Aorta (tissue), 5 donors: ENCODE data around the gene DIS3L. TPM values are rescaled to one million over a fixed set of nuclear protein-coding genes. Genes with fewer than 3 reads are reported as not detected.

ENCODE experiments used
- ATAC-seq: fragments of 200-7000 bp; cut with Tn5 transposase; one replicate; pipeline ENCODE4 v1.9.1; 2022; ENCODE audit warnings: moderate library complexity; ENCODE audit not compliant: low FRiP score
- DNase-seq, 2 donors: peaks; one replicate each; pipeline ENCODE4 v3.0.0-alpha.2; 2020
- H3K27ac ChIP-seq, 2 donors: one replicate each; pipeline ENCODE4 v1.5.1; 2013; ENCODE audit warnings: low read length in 2 of 2, mild to moderate bottlenecking in 2 of 2, moderate library complexity in 2 of 2, control low read depth in 1 of 2, inconsistent platforms in 1 of 2, low read depth in 1 of 2
- H3K27me3 ChIP-seq, 2 donors: one replicate each; pipeline ENCODE4 v1.6.1; 2013; ENCODE audit warnings: control low read depth in 1 of 2, low read length in 1 of 2, mild to moderate bottlenecking in 1 of 2, moderate library complexity in 1 of 2; ENCODE audit not compliant: insufficient read depth in 2 of 2, control insufficient read depth in 1 of 2
- H3K36me3 ChIP-seq, 2 donors: one replicate each; pipeline ENCODE4 v1.6.1; 2013; ENCODE audit warnings: control low read depth in 1 of 2, low read length in 1 of 2, mild to moderate bottlenecking in 1 of 2; ENCODE audit not compliant: insufficient read depth in 2 of 2, control insufficient read depth in 1 of 2
- H3K4me1 ChIP-seq, 2 donors: one replicate each; pipeline ENCODE4 v1.6.1; 2013; ENCODE audit warnings: low read length in 2 of 2, control low read depth in 1 of 2, mild to moderate bottlenecking in 1 of 2, moderate library complexity in 1 of 2; ENCODE audit not compliant: insufficient read depth in 2 of 2, control insufficient read depth in 1 of 2
- H3K4me3 ChIP-seq, 2 donors: one replicate each; pipeline ENCODE4 v1.5.1; 2013; ENCODE audit warnings: low read length in 2 of 2, control low read depth in 1 of 2, mild to moderate bottlenecking in 1 of 2
- H3K9me3 ChIP-seq: one replicate; pipeline ENCODE4 v1.6.1; 2013; ENCODE audit warnings: mild to moderate bottlenecking, low read length; ENCODE audit not compliant: control insufficient read depth
- WGBS, 2 donors: extraction: QIAGEN DNeasy Blood & Tissue Kit; methylation state at CpG; one replicate each; pipeline ENCODE4 v1.1.7; 2013; 5-methylcytosine and 5-hydroxymethylcytosine counted together
- intact Hi-C, 2 donors: fragments of 100-400 bp; cut with DNase I; formaldehyde crosslinking; loops; one replicate each; pipeline versions ENCODE4 v1.14.2 to v1.15.0; 2022
- polyA plus RNA-seq, 2 donors: library from polyadenylated mRNA; stranded (reverse); fragments of 200-250 nt; gene quantifications; one replicate each; pipeline ENCODE4 v1.2.3, GENCODE V29; 2013
- total RNA-seq, 2 donors: library from RNA; stranded (reverse); fragmentation: NEBNext Ultra II Directional; extraction: Animal tissue kit (Norgen Biotek cat#: 25700); gene quantifications; one replicate each; pipeline ENCODE4 v1.2.1, GENCODE V29; 2021
- donor health status: healthy with polysubstance abuse.
- donor health status: Bipolar disorder and iron deficiency.
- donor health status: DM: no; HTN: no; CAD: no.
- donor health status: DM: no; HTN: no; CAD: no.
- donor health status: DM: yes; HTN: yes; CAD: no.

Gene DIS3L
- total and polyA plus RNA-seq, 4 donors = 10.6 to 36.2 (median 18.1) TPM

DNA sequence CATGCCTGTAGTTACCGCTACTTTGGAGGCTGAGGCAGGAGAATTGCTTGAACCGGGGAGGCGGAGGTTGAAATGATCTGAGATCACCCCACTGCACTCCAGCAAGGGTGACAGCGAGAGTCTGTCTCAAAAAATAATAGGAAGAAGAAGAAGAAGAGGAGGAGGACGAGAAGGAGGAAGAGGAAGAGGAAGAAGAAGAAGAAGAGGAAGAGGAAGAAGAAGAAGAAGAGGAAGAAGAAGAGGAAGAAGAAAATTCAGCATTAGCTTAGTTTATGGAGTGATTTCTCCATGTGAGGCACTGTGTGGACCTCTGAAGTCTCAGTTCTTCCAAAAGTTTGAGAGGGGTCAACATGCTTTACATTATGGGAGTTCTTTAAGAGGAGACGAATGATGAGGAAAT lies 22.4 kb upstream of the DIS3L start:
- Histone ChIP-seq H3K9me3 (no peaks in the 10 kb centered on the region), H3K4me3 (no peak overlapping the region), H3K27me3 (no peaks in the 10 kb centered on the region), H3K4me1 (no peaks in the 10 kb centered on the region), H3K36me3 (no peaks in the 10 kb centered on the region), H3K27ac (no peak overlapping the region)
- no peak for DNase-seq
- intact Hi-C loops = no loop called here
- no peak for ATAC-seq
- WGBS, 2 donors = 75 to 91% methylated on average over 6 of the region's 6 CpGs

DNA sequence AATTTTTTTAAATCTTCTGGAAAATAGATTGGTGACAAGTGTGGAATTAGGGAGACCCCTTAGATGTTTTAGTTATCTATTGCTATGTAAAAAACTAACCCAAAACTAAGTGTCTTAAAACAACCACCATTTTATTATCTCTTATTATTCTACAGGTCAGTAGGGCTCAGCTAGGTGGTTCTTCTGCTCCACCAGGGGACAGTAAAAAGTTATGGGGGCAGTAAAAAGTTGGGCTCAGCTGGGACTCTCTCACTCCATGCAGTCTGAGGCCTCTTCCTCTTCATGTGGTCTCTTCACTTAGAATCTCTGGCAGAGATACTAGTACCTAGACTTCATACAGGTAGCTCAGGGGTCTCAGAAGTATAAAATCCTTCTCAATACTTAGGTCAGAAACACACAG lies 18.0 kb upstream of the DIS3L start:
- intact Hi-C loops = no loop called here
- no peak for ATAC-seq
- no peaks in the 10 kb centered on the region for H3K36me3 ChIP-seq
- H3K9me3 ChIP-seq = no peaks in the 10 kb centered on the region
- H3K27ac ChIP-seq = no peak overlapping the region
- no peak overlapping the region for H3K4me3 ChIP-seq
- no peaks in the 10 kb centered on the region for H3K4me1 ChIP-seq
- no peaks in the 10 kb centered on the region for H3K27me3 ChIP-seq
- no peak for DNase-seq

DNA sequence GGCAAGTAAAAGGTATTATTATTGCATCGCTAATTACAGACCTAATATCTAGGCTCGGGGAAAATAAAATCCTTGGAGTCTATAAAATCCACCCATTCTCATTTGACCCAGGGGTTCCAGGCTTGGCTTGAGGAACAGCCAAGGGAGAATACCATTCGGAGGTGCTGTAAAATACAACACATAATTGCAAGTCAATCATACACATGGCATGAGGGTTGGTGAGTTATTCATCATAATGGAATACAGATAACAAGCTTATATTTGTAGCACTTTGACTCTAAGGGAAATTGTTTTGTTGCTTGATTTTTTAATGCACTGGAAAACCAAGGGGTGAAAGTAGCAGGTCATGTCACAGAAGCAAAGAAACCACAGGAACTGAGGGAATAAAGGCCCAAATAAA lies 16.8 kb upstream of the DIS3L start:
- WGBS, 2 donors = 77 to 85% methylated on average over 3 of the region's 3 CpGs
- Histone ChIP-seq H3K9me3 (no peaks in the 10 kb centered on the region), H3K4me3 (no peak overlapping the region), H3K27me3 (no peaks in the 10 kb centered on the region), H3K27ac (no peak overlapping the region), H3K4me1 (no peaks in the 10 kb centered on the region), H3K36me3 (no peaks in the 10 kb centered on the region)
- intact Hi-C loops = no loop called here
- no peak for ATAC-seq
- DNase-seq = no peak

DNA sequence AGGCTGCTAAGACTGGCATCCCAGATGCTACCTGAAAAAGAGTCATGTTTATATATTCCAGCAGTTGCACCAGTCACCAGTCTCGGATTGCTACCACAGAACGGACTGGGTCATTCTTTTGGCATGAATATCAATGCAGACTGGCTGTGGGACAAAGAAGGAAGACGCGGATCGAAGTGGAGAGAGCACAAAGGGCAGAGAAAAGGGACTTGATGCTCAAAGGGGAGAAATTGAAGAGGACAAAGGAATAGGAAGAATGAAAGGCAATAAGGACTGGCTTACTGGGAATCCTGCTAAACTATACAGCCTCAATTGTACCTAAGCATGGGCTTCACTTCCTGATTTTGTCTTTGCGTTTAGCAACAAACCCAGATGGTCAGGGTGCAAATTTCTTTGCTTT lies 15.3 kb upstream of the DIS3L start:
- ATAC-seq (no peak), DNase-seq (no peak)
- Histone ChIP-seq H3K36me3 (no peaks in the 10 kb centered on the region), H3K4me3 (no peak overlapping the region), H3K9me3 (no peaks in the 10 kb centered on the region), H3K27me3 (no peaks in the 10 kb centered on the region), H3K4me1 (no peaks in the 10 kb centered on the region), H3K27ac (no peak overlapping the region)
- intact Hi-C loops = no loop called here
- 77 to 80% methylated on average over 6 of the region's 6 CpGs for WGBS, 2 donors

DNA sequence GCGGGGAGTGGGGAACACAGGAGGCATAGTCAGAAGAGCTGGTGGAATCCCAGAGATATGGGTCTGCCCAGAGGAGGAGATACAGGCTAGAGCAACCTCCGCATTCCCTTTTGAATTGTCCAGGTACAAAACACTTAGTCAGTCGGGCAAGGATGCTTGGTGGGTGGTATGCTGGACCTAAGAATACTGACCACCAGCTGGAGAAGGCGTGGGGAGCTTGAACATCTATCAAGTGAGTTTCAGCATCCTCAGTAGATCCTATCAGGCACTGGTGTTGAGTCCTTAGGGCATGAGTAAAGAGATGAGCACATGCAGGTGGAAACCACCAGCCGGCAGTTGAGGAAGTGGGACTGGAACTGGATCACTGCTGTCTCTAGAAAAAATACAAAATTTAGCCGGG lies 14.7 kb upstream of the DIS3L start:
- H3K4me3 ChIP-seq = no peak overlapping the region
- ATAC-seq = no peak

DNA sequence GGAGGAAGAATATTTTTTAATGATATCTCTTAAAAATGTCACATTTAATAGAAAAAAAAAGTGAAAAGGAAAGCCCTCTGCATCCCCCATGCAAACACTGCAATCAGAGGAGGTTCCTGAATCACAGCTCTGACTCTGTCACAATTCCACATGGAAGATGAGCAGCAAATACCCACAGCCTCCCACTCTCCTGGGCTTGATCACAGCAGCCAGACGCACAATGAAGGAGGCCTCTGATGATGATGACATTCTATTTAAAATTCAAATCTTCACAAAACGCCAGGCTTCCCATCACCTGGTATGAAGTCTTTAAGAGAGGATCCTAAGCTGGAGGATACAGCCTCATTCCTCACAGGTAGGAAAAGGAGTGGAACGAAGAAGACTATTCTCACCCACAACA lies 9.1 kb upstream of the DIS3L start:
- DNase-seq (no peak), ATAC-seq (no peak)
- Histone ChIP-seq H3K4me1 (no peaks in the 10 kb centered on the region), H3K36me3 (no peaks in the 10 kb centered on the region), H3K4me3 (no peak overlapping the region), H3K27ac (no peak overlapping the region), H3K9me3 (no peaks in the 10 kb centered on the region), H3K27me3 (no peaks in the 10 kb centered on the region)
- intact Hi-C loops = loop anchor here in 1 of 2 donors (10.0 kb wide), 2 partner anchors 369 to 649 kb away; no protein-coding TSS in a partner anchor
- 79 to 89% methylated on average over 3 of the region's 3 CpGs for WGBS, 2 donors

More for the DNA sequence above, 14.7 kb upstream of the DIS3L start:
- Histone ChIP-seq H3K27ac (no peak overlapping the region), H3K4me1 (no peaks in the 10 kb centered on the region), H3K36me3 (no peaks in the 10 kb centered on the region), H3K27me3 (no peaks in the 10 kb centered on the region), H3K9me3 (no peaks in the 10 kb centered on the region)
- DNase-seq = no peak
- intact Hi-C loops = no loop called here
- 92 to 96% methylated on average over 6 of the region's 6 CpGs for WGBS, 2 donors

DNA sequence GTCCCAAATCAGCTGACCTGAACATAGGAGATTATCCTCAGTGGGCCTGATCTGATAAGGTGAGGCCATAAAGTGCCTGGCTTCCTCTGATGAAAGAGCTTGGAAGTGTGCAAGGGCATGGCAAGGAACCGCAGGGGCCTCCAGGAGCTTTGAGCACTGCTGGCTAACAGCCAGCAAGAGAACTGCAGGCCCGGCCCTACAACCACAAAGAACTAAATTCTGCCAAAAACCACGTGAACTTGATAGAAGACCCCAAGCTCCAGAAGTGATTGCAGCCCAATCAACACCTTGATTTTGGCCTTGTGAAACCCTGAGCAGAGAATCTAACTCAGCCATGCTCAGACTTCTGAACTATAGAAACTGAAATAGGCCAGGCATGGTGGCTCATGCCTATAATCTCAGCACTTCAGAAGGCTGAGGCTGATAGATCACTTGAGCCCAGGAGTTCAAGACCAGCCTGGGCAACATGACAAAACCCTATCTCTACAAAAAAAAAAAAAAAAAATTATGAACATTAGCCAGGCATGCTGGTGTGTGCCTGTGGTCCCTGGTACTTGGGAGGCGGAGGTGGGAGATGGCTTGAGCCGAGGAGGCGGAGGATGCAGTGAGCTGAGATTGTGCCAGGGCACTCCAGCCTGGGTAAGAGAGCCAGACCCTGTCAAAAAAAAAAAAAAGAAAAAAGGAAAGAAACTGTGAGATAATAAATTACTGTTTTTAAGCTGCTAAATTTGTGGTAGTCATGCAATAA lies 7.7 kb upstream of the DIS3L start:
- Histone ChIP-seq H3K27me3 (no peaks in the 10 kb centered on the region), H3K4me3 (no peak overlapping the region), H3K27ac (no peak overlapping the region), H3K36me3 (no peaks in the 10 kb centered on the region), H3K9me3 (no peaks in the 10 kb centered on the region), H3K4me1 (no peaks in the 10 kb centered on the region)
- no peak for DNase-seq
- intact Hi-C loops = loop anchor here (5.0 to 10.0 kb wide), 4 partner anchors 368 to 651 kb away; no protein-coding TSS in a partner anchor
- WGBS, 2 donors = 80 to 82% methylated on average over 6 of the region's 6 CpGs
- no peak for ATAC-seq

DNA sequence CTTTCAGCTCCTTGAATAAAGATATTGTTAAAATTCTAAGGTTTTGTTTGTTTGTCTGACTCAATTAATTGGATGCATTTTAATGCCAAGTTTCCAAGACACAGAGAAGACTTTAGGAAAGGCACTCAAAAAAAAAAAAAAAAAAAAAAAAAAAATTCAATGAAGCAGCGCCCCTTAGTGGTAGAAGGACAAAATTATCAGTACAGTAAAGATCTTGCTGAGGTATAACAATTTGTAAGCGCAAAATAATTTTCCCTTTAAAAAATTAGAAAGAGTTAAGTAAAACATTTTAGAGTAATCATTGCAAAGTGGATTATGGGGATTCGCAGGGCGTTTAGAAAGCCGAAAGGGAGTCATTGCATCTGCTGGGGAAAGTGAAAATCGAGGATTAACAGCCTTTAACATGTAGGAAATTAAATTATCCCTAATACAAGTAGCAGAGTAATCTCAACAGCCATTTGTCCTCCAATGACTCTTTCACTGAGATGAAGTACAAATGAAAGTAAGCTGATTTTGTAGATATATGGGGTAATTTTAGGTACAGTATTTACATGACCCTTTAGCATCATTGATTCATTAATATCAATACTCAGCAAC lies 5.8 kb upstream of the DIS3L start:
- no peaks in the 10 kb centered on the region for H3K36me3 ChIP-seq
- H3K9me3 ChIP-seq = no peaks in the 10 kb centered on the region
- intact Hi-C loops = loop anchor here (5.0 to 10.0 kb wide), 4 partner anchors 370 to 653 kb away; no protein-coding TSS in a partner anchor
- no peak overlapping the region for H3K4me3 ChIP-seq
- H3K27ac ChIP-seq = no peak overlapping the region
- WGBS, 2 donors = 13 to 14% methylated on average over 6 of the region's 6 CpGs
- peaks cover 0 to 3% of the 10 kb centered on the region in 2 donors for H3K4me1 ChIP-seq
- ATAC-seq (no peak), DNase-seq (no peak)
- no peaks in the 10 kb centered on the region for H3K27me3 ChIP-seq

DNA sequence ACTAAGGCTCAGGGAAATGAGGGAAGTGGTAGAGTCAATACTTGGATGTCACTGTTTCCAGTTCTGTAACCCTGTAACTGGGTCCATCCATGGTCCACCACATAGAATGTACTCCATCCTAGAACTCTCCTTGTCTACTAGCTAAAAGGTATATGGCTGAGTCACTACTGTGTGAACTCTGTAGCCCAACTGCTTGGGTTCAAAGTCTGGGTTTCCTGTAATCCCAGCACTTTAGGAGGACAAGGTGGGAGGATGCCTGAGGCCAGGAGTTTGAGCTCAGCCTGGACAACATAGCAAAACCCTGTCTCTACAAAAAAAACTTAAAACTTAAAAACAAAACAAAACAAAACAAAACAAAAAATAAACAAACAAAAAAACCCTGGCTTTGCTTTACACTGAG lies 5.3 kb upstream of the DIS3L start:
- no peak overlapping the region for H3K27ac ChIP-seq
- H3K36me3 ChIP-seq = no peaks in the 10 kb centered on the region
- H3K4me1 ChIP-seq = peaks cover 0 to 3% of the 10 kb centered on the region in 2 donors
- intact Hi-C loops = loop anchor here (5.0 to 10.0 kb wide), 4 partner anchors 371 to 653 kb away; no protein-coding TSS in a partner anchor
- no peaks in the 10 kb centered on the region for H3K9me3 ChIP-seq
- DNase-seq = no peak
- ATAC-seq = no peak
- H3K27me3 ChIP-seq = no peaks in the 10 kb centered on the region
- no peak overlapping the region for H3K4me3 ChIP-seq
